Measurements from ENCODE around the gene FER. TPM values are rescaled to one million over a fixed set of nuclear protein-coding genes. Genes with fewer than 3 reads are reported as not detected.

The FER gene
- polyA plus RNA-seq, 1 donor (not counting 4 experiments of a cell fraction or from before 2014, with no cell fraction given): 17.1 TPM

GRCh38 chr5:108884736-108885135 lies 137.0 kb downstream of the FER start:
- H3K36me3 ChIP-seq (ENCODE audit: control insufficient read depth in 2 of 2, extremely low read depth in 1 of 2, insufficient read depth in 2 of 2, low read length in 2 of 2): no peaks in the 10 kb centered on the region
- DNase-seq (ENCODE audit: low read depth, low spot score) (no peak), FAIRE-seq (no peak)
- H3K9me3 ChIP-seq (ENCODE audit: control insufficient read depth, low read depth, low read length): no peaks in the 10 kb centered on the region
- no peaks in the 10 kb centered on the region for H4K20me1 ChIP-seq (ENCODE audit: control insufficient read depth, extremely low read depth, insufficient read depth, low read length)
- no peak overlapping the region for H3K4me2 ChIP-seq (ENCODE audit: control insufficient read depth, extremely low read depth, insufficient read depth, low read depth, low read length)
- H3K79me2 ChIP-seq (ENCODE audit: control insufficient read depth, insufficient read depth, low read length): no peaks in the 10 kb centered on the region
- no peaks in the 10 kb centered on the region for H3K9me1 ChIP-seq (ENCODE audit: control insufficient read depth, extremely low read depth, insufficient read depth, low read length)
- no peak overlapping the region for H3K27ac ChIP-seq (ENCODE audit: control insufficient read depth, insufficient read depth, low read length)
- TF ChIP-seq CTCF (optimal IDR thresholded peaks at IDR 0.05 in 1 of 3, IDR thresholded peaks at IDR 0.05 in 1 of 3, conservative IDR thresholded peaks at IDR 0.05 in 1 of 3; ENCODE audit: extremely low read depth in 1 of 3, insufficient read depth in 2 of 3, low read length in 3 of 3): no peak
- TF ChIP-seq EZH2 (IDR thresholded peaks at IDR 0.05; ENCODE audit: low read length): no peak
- H2AFZ ChIP-seq (ENCODE audit: control insufficient read depth, low read length): no peak overlapping the region
- H3K4me1 ChIP-seq (ENCODE audit: control insufficient read depth, extremely low read depth, insufficient read depth, low read length): no peaks in the 10 kb centered on the region
- dilution Hi-C loops (cut with MboI; ENCODE audit: extremely low pct_ligation_motif_present, low sequenced_read_pairs): no loop called here
- no peak overlapping the region for H3K9ac ChIP-seq (ENCODE audit: control insufficient read depth, extremely low read depth, insufficient read depth, low read length)
- H3K4me3 ChIP-seq (ENCODE audit: control insufficient read depth in 2 of 3, extremely low read depth in 1 of 3, insufficient read depth in 2 of 3, low read depth in 1 of 3, low read length in 3 of 3): no peak overlapping the region
- H3K27me3 ChIP-seq (ENCODE audit: control insufficient read depth, extremely low read depth, insufficient read depth, low read length): no peaks in the 10 kb centered on the region

- no peak for FAIRE-seq
- Histone ChIP-seq H3K4me1 (ENCODE audit: control insufficient read depth, extremely low read depth, insufficient read depth, low read length) (peaks cover 2% of the 10 kb centered on the region), H3K4me2 (ENCODE audit: control insufficient read depth, extremely low read depth, insufficient read depth, low read depth, low read length) (no peak overlapping the region), H3K9ac (ENCODE audit: control insufficient read depth, extremely low read depth, insufficient read depth, low read length) (no peak overlapping the region), H3K27ac (ENCODE audit: control insufficient read depth, insufficient read depth, low read length) (no peak overlapping the region), H3K27me3 (ENCODE audit: control insufficient read depth, extremely low read depth, insufficient read depth, low read length) (no peaks in the 10 kb centered on the region), H3K36me3 (ENCODE audit: control insufficient read depth in 2 of 2, extremely low read depth in 1 of 2, insufficient read depth in 2 of 2, low read length in 2 of 2) (peaks cover 4 to 5% of the 10 kb centered on the region in 2 experiments), H4K20me1 (ENCODE audit: control insufficient read depth, extremely low read depth, insufficient read depth, low read length) (no peaks in the 10 kb centered on the region), H3K4me3 (ENCODE audit: control insufficient read depth in 2 of 3, extremely low read depth in 1 of 3, insufficient read depth in 2 of 3, low read depth in 1 of 3, low read length in 3 of 3) (no peak overlapping the region), H3K9me3 (ENCODE audit: control insufficient read depth, low read depth, low read length) (no peaks in the 10 kb centered on the region), H3K9me1 (ENCODE audit: control insufficient read depth, extremely low read depth, insufficient read depth, low read length) (no peaks in the 10 kb centered on the region), H2AFZ (ENCODE audit: control insufficient read depth, low read length) (no peak overlapping the region), H3K79me2 (ENCODE audit: control insufficient read depth, insufficient read depth, low read length) (no peaks in the 10 kb centered on the region)
- TF ChIP-seq EZH2 (IDR thresholded peaks at IDR 0.05; ENCODE audit: low read length) (no peak), CTCF (optimal IDR thresholded peaks at IDR 0.05 in 1 of 3, IDR thresholded peaks at IDR 0.05 in 1 of 3, conservative IDR thresholded peaks at IDR 0.05 in 1 of 3; ENCODE audit: extremely low read depth in 1 of 3, insufficient read depth in 2 of 3, low read length in 3 of 3) (no peak)
- dilution Hi-C loops (cut with MboI; ENCODE audit: extremely low pct_ligation_motif_present, low sequenced_read_pairs): no loop called here
- no peak for DNase-seq (ENCODE audit: low read depth, low spot score)
Measured at GRCh38 chr5:108898257-108898656, 150.6 kb downstream of the FER start.

Data from keratinocyte (primary cell).